ELF-1 (cell line): Measurements from ENCODE around the gene CCDC138.
A peak's percentile ranks its signal among the peaks of the same experiment; 100 is the strongest.

Source experiments
- DNase-seq: peaks from one replicate; pipeline ENCODE4 v3.0.0-alpha.2; 2016; ENCODE audit warnings: low read depth, low spot score

The CCDC138 gene

GRCh38 chr2:108896741-108897140, 110.2 kb downstream of the CCDC138 start:
- no peak for DNase-seq

- no peak for DNase-seq
Measured at GRCh38 chr2:108898315-108899082, 111.9 kb downstream of the CCDC138 start.

- no peak for DNase-seq
Measured at GRCh38 chr2:108904680-108905079, 118.1 kb downstream of the CCDC138 start.

GRCh38 chr2:108905176-108905575, 118.6 kb downstream of the CCDC138 start:
- DNase-seq = no peak

GRCh38 chr2:108905906-108906305, 119.3 kb downstream of the CCDC138 start:
- DNase-seq = no peak

GRCh38 chr2:108906403-108907077, 120.0 kb downstream of the CCDC138 start:
- DNase-seq = no peak

GRCh38 chr2:108907822-108908712, 121.5 kb downstream of the CCDC138 start:
- no peak for DNase-seq

GRCh38 chr2:108908713-108909070, 122.1 kb downstream of the CCDC138 start:
- DNase-seq = no peak

- DNase-seq = no peak
Measured at GRCh38 chr2:108909275-108909823, 122.8 kb downstream of the CCDC138 start.

- DNase-seq = no peak
Measured at GRCh38 chr2:108910011-108910431, 123.5 kb downstream of the CCDC138 start.

- DNase-seq = peak; percentile 0
Measured at GRCh38 chr2:108910541-108911396, 124.2 kb downstream of the CCDC138 start.

- peak; percentile 0 for DNase-seq
Measured at GRCh38 chr2:108911401-108911800, 124.8 kb downstream of the CCDC138 start.

GRCh38 chr2:108911807-108912628, 125.4 kb downstream of the CCDC138 start:
- DNase-seq = no peak

GRCh38 chr2:108912629-108912902, 126.0 kb downstream of the CCDC138 start:
- no peak for DNase-seq

- no peak for DNase-seq
Measured at GRCh38 chr2:108916122-108916795, 129.7 kb downstream of the CCDC138 start.

- no peak for DNase-seq
Measured at GRCh38 chr2:108916796-108917421, 130.3 kb downstream of the CCDC138 start.

- no peak for DNase-seq
Measured at GRCh38 chr2:108917526-108917925, 131.0 kb downstream of the CCDC138 start.

GRCh38 chr2:108918156-108918874, 131.7 kb downstream of the CCDC138 start:
- DNase-seq = no peak

- no peak for DNase-seq
Measured at GRCh38 chr2:108918941-108919341, 132.4 kb downstream of the CCDC138 start.
